Natural killer cell (primary cell): ENCODE data around the gene FILIP1L. TPM values are rescaled to one million over a fixed set of nuclear protein-coding genes. Genes with fewer than 3 reads are reported as not detected.

Experiments
- ATAC-seq, 3 donors: fragments of 150-1000 bp in 2 of 3; fragments of 200-7000 bp in 1 of 3; cut with Tn5 transposase; 1 replicate in 1 of 3; 2 replicates in 2 of 3; pipeline ENCODE4 v1.10.0; 2021; ENCODE audit warnings: mild to moderate bottlenecking in 2 of 3, moderate library complexity in 2 of 3
- DNase-seq, 2 donors: peaks; one replicate each; pipeline versions ENCODE4 v3.0.0 to v3.0.0-alpha.2; 2013 to 2021; ENCODE audit warnings: mixed read lengths in 1 of 2
- H3K27ac ChIP-seq: one replicate; pipeline ENCODE4 v1.5.1; 2013; ENCODE audit warnings: mild to moderate bottlenecking, low read length
- H3K27me3 ChIP-seq: one replicate; pipeline ENCODE4 v1.6.1; 2013; ENCODE audit warnings: low read length; ENCODE audit not compliant: control insufficient read depth, insufficient read depth
- H3K36me3 ChIP-seq: one replicate; pipeline ENCODE4 v1.6.1; 2013; ENCODE audit warnings: low read length; ENCODE audit not compliant: control insufficient read depth, insufficient read depth
- H3K4me1 ChIP-seq: one replicate; pipeline ENCODE4 v1.6.1; 2013; ENCODE audit warnings: low read length; ENCODE audit not compliant: control insufficient read depth, insufficient read depth
- H3K4me3 ChIP-seq: one replicate; pipeline ENCODE4 v1.5.1; 2013; ENCODE audit warnings: low read length
- H3K9me3 ChIP-seq: one replicate; pipeline ENCODE4 v1.6.1; 2013; ENCODE audit warnings: low read length; ENCODE audit not compliant: control insufficient read depth, insufficient read depth
- H3K27ac Mint-ChIP-seq, 2 donors: one replicate each; pipeline ENCODE4 v1.8.0; 2022; ENCODE audit warnings: mild to moderate bottlenecking in 2 of 2, mixed read lengths in 2 of 2, moderate library complexity in 1 of 2
- H3K27me3 Mint-ChIP-seq, 2 donors: one replicate each; pipeline ENCODE4 v1.8.0; 2022; ENCODE audit warnings: low read depth in 2 of 2, mixed read lengths in 2 of 2
- H3K36me3 Mint-ChIP-seq: one replicate; pipeline ENCODE4 v1.8.0; 2022; ENCODE audit warnings: mixed read lengths
- H3K4me1 Mint-ChIP-seq, 2 donors: one replicate each; pipeline ENCODE4 v1.8.0; 2022; ENCODE audit warnings: mixed read lengths in 2 of 2
- H3K4me3 Mint-ChIP-seq: one replicate; pipeline ENCODE4 v1.8.0; 2022; ENCODE audit warnings: mild to moderate bottlenecking, moderate library complexity, mixed read lengths
- H3K9me3 Mint-ChIP-seq, 2 donors: one replicate each; pipeline ENCODE4 v1.8.0; 2022; ENCODE audit warnings: mixed read lengths in 2 of 2
- CTCF ChIP-seq: fragments of 200-600 bp; IDR thresholded peaks from one replicate; pipeline ENCODE4 v1.8.0; 2022; ENCODE audit warnings: antibody characterized with exemption
- WGBS: methylation state at CpG from one replicate; pipeline ENCODE4 v1.1.7; 2013; ENCODE audit warnings: missing lambda C conversion rate; ENCODE audit not compliant: insufficient coverage; 5-methylcytosine and 5-hydroxymethylcytosine counted together
- intact Hi-C: fragments of 100-400 bp; cut with micrococcal nuclease; formaldehyde crosslinking; loops from one replicate; pipeline ENCODE4 v1.14.2; 2022
- total RNA-seq, 4 donors: library from RNA; stranded (reverse); fragments of 120-200 nt in 1 of 4; gene quantifications; one replicate each; pipeline versions ENCODE4 v1.2.3 to v1.2.4, GENCODE V29; 2013 to 2022

The FILIP1L gene
- total RNA-seq, 3 donors from 2014 or later (not counting 1 experiment from before 2014, with no cell fraction given): 0.12 TPM; not detected in 2

GRCh38 chr3:100005665-100006393 lies 108.5 kb downstream of the FILIP1L start:
- no peak for TF ChIP-seq CTCF
- Mint-ChIP-seq H3K9me3 (no peaks in the 10 kb centered on the region), H3K4me1 (peaks cover 6 to 13% of the 10 kb centered on the region in 2 donors), H3K27ac (no peak overlapping the region), H3K27me3 (no peaks in the 10 kb centered on the region), H3K36me3 (no peaks in the 10 kb centered on the region), H3K4me3 (no peak overlapping the region)
- ATAC-seq (no peak), DNase-seq (no peak)
- H3K9me3 ChIP-seq: no peaks in the 10 kb centered on the region
- no peak overlapping the region for H3K4me3 ChIP-seq
- intact Hi-C loops: no loop called here
- no peaks in the 10 kb centered on the region for H3K36me3 ChIP-seq
- no peaks in the 10 kb centered on the region for H3K4me1 ChIP-seq
- no peaks in the 10 kb centered on the region for H3K27me3 ChIP-seq
- no peak overlapping the region for H3K27ac ChIP-seq
- WGBS: 70% methylated on average over 1 of the region's 2 CpGs

- intact Hi-C loops: no loop called here
- DNase-seq (no peak), ATAC-seq (no peak)
- Mint-ChIP-seq H3K36me3 (no peaks in the 10 kb centered on the region), H3K9me3 (no peaks in the 10 kb centered on the region), H3K27ac (no peak overlapping the region), H3K4me1 (peaks cover 6 to 11% of the 10 kb centered on the region in 2 donors), H3K4me3 (no peak overlapping the region), H3K27me3 (no peaks in the 10 kb centered on the region)
- no peaks in the 10 kb centered on the region for H3K36me3 ChIP-seq
- no peak for TF ChIP-seq CTCF
- no peak overlapping the region for H3K27ac ChIP-seq
- H3K4me1 ChIP-seq: no peaks in the 10 kb centered on the region
- H3K4me3 ChIP-seq: no peak overlapping the region
- H3K27me3 ChIP-seq: no peaks in the 10 kb centered on the region
- 100% methylated on average over 1 of the region's 1 CpG for WGBS
- no peaks in the 10 kb centered on the region for H3K9me3 ChIP-seq
Measured at GRCh38 chr3:100004931-100005330, 109.4 kb downstream of the FILIP1L start.

GRCh38 chr3:100003609-100004503 lies 110.4 kb downstream of the FILIP1L start:
- intact Hi-C loops: no loop called here
- Histone ChIP-seq H3K36me3 (no peaks in the 10 kb centered on the region), H3K4me3 (no peak overlapping the region), H3K9me3 (no peaks in the 10 kb centered on the region), H3K4me1 (no peaks in the 10 kb centered on the region), H3K27me3 (no peaks in the 10 kb centered on the region), H3K27ac (no peak overlapping the region)
- peaks cover 0 to 4% of the 10 kb centered on the region in 2 donors for H3K4me1 Mint-ChIP-seq
- WGBS: 97% methylated on average over 3 of the region's 4 CpGs
- no peak for ATAC-seq
- no peaks in the 10 kb centered on the region for H3K9me3 Mint-ChIP-seq
- no peak overlapping the region for H3K4me3 Mint-ChIP-seq
- H3K27ac Mint-ChIP-seq: no peak overlapping the region
- H3K27me3 Mint-ChIP-seq: no peaks in the 10 kb centered on the region
- no peaks in the 10 kb centered on the region for H3K36me3 Mint-ChIP-seq
- no peak for DNase-seq
- no peak for TF ChIP-seq CTCF
